Esophagus squamous epithelium (tissue), 4 donors: Measurements from ENCODE around the gene RBM10.

Experiments
- POLR2A ChIP-seq, 4 donors: fragments of 450-650 bp; IDR thresholded peaks; one replicate each; pipeline ENCODE4 v1.6.1; 2017; ENCODE audit warnings: antibody characterized with exemption in 4 of 4, mild to moderate bottlenecking in 4 of 4, moderate library complexity in 3 of 4
- TF ChIP-seq, protein P1 (sequence below), 6 experiments: fragments of 450-650 bp in 4 of 6; fragments of 200-600 bp in 2 of 6; sonication (generic) in 2 of 6; IDR thresholded peaks; one replicate each; pipeline ENCODE4 v1.5.1; 2016 to 2019; ENCODE audit warnings: antibody characterized with exemption in 6 of 6, mild to moderate bottlenecking in 4 of 6, moderate library complexity in 4 of 6

DNA sequence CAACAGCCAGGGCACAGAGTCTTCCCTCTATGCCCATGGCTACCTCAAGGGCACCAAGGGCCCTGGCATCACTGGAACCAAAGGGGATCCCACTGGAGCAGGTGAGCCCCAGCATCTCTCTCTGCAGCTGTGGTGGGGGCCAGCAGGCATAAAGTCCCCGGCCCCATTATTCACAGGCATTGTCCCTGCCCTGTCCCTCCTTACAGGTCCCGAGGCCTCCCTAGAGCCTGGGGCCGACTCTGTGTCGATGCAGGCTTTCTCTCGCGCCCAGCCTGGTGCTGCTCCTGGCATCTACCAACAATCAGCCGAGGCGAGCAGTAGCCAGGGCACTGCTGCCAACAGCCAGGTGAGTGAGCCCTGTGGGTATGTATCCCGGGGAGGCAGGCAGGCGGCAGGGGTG, 36.3 kb downstream of the RBM10 start:
- TF ChIP-seq, protein P1, sequence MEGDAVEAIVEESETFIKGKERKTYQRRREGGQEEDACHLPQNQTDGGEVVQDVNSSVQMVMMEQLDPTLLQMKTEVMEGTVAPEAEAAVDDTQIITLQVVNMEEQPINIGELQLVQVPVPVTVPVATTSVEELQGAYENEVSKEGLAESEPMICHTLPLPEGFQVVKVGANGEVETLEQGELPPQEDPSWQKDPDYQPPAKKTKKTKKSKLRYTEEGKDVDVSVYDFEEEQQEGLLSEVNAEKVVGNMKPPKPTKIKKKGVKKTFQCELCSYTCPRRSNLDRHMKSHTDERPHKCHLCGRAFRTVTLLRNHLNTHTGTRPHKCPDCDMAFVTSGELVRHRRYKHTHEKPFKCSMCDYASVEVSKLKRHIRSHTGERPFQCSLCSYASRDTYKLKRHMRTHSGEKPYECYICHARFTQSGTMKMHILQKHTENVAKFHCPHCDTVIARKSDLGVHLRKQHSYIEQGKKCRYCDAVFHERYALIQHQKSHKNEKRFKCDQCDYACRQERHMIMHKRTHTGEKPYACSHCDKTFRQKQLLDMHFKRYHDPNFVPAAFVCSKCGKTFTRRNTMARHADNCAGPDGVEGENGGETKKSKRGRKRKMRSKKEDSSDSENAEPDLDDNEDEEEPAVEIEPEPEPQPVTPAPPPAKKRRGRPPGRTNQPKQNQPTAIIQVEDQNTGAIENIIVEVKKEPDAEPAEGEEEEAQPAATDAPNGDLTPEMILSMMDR (IDR thresholded peaks at IDR 0.05) = no peak
- TF ChIP-seq POLR2A (IDR thresholded peaks at IDR 0.05) = no peak
